Stimulated activated CD4-positive, alpha-beta T cell treated with anti-CD3 and anti-CD28 coated beads, Interleukin-4, amount 100 ng/mL, for 4 hours (primary cell): Measurements from ENCODE around the gene RNF39.
"Not testable (repeated sequence)": the region's sequence is repeated elsewhere in the genome, so short reads cannot be mapped to it uniquely, and the experiment has no call there.

ENCODE experiments used
- DNase-seq, 2 experiments: peaks; one replicate each; pipeline ENCODE4 v3.0.0-alpha.2; 2020

Gene RNF39

GRCh38 chr6:30060606-30061091 is 14.9 kb downstream of the RNF39 start:
- DNase-seq = peak in 1 of 2 experiments; percentile 24

GRCh38 chr6:30055513-30055912 is 20.1 kb downstream of the RNF39 start:
- no peak for DNase-seq

- DNase-seq = no peak
Measured at GRCh38 chr6:30053682-30054081, 21.9 kb downstream of the RNF39 start.

DNA sequence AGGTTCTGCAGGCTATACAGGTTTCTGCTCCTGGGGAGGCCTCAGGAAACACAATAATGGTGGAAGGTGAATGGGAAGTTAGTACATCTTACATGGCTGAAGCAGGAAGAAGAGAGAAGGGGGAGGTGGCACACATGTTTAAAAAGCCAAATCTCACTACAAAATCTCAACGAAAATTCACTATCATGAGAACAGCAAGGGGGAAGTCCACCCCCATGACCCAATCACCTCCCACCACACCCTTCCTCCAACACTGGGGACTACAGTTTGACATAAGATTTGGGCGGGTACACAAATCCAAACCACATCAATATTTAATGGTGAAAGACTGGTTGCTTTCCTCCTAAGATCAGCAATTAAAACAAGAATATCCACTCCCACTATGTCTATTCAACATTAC is 28.3 kb downstream of the RNF39 start:
- no peak for DNase-seq

DNA sequence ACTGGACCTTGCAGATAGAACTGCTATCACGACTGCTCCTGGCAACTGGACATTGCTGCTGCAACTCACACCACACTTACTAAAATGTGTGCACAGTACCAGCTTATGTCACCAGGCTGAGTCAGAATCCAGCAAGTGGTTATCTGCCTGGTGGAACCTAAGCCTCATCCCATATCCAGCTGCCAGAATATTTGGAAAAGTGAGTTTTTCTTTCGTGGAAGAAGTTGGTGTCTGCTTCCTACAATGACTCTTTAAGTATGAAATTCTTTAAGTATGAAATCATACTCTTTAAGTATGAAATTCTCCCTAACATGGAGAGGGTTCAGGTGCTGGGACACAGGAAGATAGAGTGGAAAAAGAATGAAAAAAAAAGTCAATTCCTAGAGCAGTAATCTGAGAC is 30.9 kb downstream of the RNF39 start:
- no peak for DNase-seq

GRCh38 chr6:30043744-30044143 is 31.8 kb downstream of the RNF39 start:
- DNase-seq = no peak

DNA sequence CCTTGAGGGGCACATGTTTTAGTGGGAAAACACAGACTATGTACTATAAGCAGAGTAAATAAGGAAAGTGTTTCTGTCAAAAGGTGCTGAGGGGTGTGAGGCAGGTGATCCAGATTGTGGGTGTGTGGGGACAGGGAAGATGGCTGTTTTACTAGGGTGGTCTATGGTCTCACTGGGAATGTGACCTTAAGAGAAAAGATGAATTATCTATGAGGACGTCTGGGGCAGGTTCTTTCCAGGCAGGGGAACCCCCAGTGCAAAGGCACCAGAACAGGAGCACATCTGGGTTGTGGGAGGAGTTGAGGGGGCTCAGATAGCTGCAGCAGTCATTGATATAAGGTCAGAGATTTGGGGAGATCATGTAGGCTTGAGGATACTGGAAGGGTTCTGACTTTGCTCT is 32.7 kb downstream of the RNF39 start:
- DNase-seq = no peak

GRCh38 chr6:30042476-30042875 is 33.1 kb downstream of the RNF39 start:
- DNase-seq = no peak

- DNase-seq = no peak
Measured at GRCh38 chr6:30041821-30042220, 33.7 kb downstream of the RNF39 start.

- no peak for DNase-seq
Measured at GRCh38 chr6:30041221-30041620, 34.3 kb downstream of the RNF39 start.

- DNase-seq = no peak
Measured at GRCh38 chr6:30037182-30037788, 38.3 kb downstream of the RNF39 start.

GRCh38 chr6:30035784-30036183 is 39.8 kb downstream of the RNF39 start:
- DNase-seq = no peak

DNA sequence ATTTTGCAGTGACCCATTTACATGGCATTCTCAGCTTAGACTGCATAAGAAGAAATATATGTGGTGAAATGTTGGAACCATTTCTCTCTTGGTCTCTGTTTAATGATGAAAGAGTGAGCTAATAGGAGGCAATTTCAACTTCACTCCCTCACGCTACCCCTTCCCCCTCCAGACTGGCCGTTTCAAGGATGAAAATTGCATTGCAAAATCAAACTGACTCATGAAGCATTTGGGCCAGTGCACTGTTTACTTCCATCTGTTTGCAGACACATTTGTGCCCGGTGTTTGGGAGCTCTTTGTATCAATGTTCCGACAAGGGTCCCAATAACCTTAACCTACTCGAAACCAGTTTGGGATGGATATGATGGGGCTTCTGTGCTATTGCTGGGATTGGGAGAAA is 42.1 kb downstream of the RNF39 start:
- not testable (repeated sequence) for DNase-seq

DNA sequence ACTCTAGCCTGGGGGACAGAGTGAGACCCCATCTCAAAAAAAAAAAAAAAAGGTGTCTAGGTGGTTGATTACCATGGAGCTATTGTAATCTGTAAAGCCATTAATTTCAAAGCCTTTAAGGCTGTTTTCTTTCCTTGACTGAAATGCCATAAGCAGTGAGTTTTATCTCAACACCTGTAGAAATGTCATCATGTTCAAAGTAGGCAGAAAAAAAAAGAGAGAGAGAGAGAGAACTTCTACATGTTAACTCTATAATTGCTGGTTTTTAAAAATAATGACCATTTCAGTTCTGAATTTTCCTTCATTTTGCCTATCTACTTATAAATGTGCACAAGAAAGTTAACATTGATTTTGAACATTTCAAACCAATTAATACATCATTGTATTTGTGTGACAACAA is 44.2 kb downstream of the RNF39 start:
- DNase-seq = no peak

DNA sequence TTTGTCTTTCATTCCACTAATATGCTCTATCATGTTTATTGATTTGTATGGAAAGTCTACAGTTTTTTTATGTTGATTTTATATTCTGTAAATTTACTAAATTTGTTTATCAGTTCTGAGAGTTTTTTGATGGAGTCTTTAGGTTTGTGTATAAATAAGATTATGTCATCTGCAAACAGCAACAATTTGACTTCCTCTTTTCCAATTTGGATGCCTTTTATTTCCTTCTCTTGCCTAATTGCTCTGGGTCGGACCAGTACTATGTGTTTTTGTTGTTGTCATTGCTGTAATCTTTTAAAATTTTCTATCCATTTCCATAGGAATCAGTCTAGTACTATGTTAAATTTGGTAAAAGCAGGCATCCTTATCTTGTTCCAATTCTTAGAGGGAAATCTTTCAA is 46.0 kb downstream of the RNF39 start:
- DNase-seq = no peak

DNA sequence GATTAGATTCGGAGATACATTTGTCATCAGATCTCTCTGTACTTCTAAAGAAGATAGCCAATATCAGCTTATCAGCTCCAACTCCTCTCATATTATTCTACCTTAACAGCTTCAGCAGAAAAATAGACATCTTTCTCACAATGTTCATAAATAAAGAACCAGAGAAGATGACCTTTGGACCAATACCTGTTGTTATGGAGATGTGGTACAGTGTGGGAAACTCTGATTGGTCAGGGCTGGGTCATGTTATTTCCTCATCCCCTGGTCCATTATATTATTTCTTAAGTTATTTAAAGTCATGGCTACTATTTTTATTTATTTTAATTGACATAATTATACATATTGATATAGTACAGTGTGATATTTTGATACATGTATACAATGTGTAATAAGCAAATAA is 50.4 kb downstream of the RNF39 start:
- no peak for DNase-seq

DNA sequence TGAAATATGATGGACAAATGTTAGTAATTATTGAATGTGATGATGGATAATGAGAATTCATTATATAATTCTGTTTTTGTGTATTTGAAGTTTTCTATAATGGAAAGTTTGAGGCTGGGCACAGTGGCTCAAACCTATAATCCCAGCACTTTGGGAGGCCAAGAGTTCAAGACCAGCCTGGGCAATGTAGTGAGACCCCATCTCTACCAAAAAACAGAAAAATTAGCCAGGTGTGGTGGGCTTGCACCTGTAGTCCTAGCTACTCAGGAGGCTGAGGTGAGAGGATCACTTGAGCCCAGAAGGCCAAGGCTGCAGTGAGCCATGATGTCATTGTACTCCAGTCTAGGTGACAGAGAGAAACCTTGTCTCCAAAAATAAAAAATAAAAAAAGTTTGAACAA is 52.9 kb downstream of the RNF39 start:
- DNase-seq = not testable (repeated sequence)

DNA sequence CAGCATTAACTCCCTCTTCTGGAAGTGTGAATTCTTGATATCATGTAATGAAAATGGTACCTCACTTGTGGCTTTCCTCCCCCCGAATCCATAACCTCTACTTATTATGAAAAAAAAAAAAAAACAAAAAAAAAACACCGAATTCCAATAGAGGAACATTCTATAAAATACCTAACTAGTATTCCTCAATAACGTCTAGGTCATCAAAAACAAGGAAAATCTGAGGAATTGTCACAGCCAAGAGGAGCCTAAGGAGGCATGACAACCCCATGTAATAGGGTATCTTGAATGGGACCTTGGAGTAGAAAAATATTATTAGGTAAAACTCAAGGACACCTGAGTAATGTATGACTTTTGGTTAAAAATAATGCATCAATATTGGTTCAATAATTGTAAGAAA is 53.4 kb downstream of the RNF39 start:
- no peak for DNase-seq

GRCh38 chr6:30020626-30021025 is 54.9 kb downstream of the RNF39 start:
- no peak for DNase-seq
